Heart left ventricle (tissue), 13 donors: ENCODE data around the gene USP10.

Source experiments
- POLR2A ChIP-seq, 2 donors: fragments of 450-650 bp; IDR thresholded peaks; one replicate each; pipeline ENCODE4 v1.6.1; 2017; ENCODE audit warnings: antibody characterized with exemption in 2 of 2, mild to moderate bottlenecking in 2 of 2, moderate library complexity in 2 of 2
- TF ChIP-seq, protein P1 (sequence below), 12 donors: fragments of 200-600 bp; sonication (generic) in 4 of 12; IDR thresholded peaks; one replicate each; pipeline versions ENCODE4 v1.5.0 to v1.8.0; 2018 to 2022; ENCODE audit warnings: antibody characterized with exemption in 12 of 12, mild to moderate bottlenecking in 5 of 12
- donor health status: ischemic (EF 13 %, LVEDD 7.1; RV severe dilation, severe dysfunction).
- donor health status: DM: no; HTN: yes; CAD: no.
- donor health status: DM: no; HTN: no; CAD: no.
- donor health status: ischemic (EF 25% LVEDD 6.9; RV normal size, moderate dysfunction).
- donor health status: ischemic (EF 25% LVEDD 5.7; RV mildly dilated, moderate dysfunction).
- donor health status: ischemic (EF 35%, LVEDD 5.7; RV mildly dilated, moderate dysfunction).
- donor health status: nonischemic (EF 11% LVEDD 7.7; RV severe dilation, severe dysfunction).
- donor health status: DM: yes; HTN: yes; CAD: no.
- donor health status: PGD.
- donor health status: ischemic (EF 29% LVEDD 5.4; RV normal size, mild dysfunction).
- donor health status: nonischemic (EF 23%, LVEDD 6.1; RV moderate dilation, normal function).

- TF ChIP-seq, protein P1, sequence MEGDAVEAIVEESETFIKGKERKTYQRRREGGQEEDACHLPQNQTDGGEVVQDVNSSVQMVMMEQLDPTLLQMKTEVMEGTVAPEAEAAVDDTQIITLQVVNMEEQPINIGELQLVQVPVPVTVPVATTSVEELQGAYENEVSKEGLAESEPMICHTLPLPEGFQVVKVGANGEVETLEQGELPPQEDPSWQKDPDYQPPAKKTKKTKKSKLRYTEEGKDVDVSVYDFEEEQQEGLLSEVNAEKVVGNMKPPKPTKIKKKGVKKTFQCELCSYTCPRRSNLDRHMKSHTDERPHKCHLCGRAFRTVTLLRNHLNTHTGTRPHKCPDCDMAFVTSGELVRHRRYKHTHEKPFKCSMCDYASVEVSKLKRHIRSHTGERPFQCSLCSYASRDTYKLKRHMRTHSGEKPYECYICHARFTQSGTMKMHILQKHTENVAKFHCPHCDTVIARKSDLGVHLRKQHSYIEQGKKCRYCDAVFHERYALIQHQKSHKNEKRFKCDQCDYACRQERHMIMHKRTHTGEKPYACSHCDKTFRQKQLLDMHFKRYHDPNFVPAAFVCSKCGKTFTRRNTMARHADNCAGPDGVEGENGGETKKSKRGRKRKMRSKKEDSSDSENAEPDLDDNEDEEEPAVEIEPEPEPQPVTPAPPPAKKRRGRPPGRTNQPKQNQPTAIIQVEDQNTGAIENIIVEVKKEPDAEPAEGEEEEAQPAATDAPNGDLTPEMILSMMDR (IDR thresholded peaks at IDR 0.05): no peak
- no peak for TF ChIP-seq POLR2A (IDR thresholded peaks at IDR 0.05)
These were observed 18.8 kb upstream of the USP10 start for GRCh38 chr16:84680843-84681629.
